HepG2 (cell line): Measurements from ENCODE around the gene DNAJC7. TPM values are rescaled to one million over a fixed set of nuclear protein-coding genes. Genes with fewer than 3 reads are reported as not detected.
A peak's percentile ranks its signal among the peaks of the same experiment; 100 is the strongest.

ENCODE experiments used
- ARNT ChIP-seq: fragments of 450-650 bp; IDR thresholded peaks from 2 replicates; pipeline ENCODE4 v1.6.1; 2017
- CHD4 ChIP-seq: fragments of 200-600 bp; sonication (generic); IDR thresholded peaks from 2 replicates; pipeline ENCODE4 v1.7.0; 2017; ENCODE audit warnings: mild to moderate bottlenecking, low read length, borderline replicate concordance
- DPF2 ChIP-seq: sonication (generic); formaldehyde crosslinking; IDR thresholded peaks from 2 replicates; pipeline ENCODE4 v1.4.0; 2020; ENCODE audit warnings: mild to moderate bottlenecking, low read depth, missing genetic modification reagents, borderline replicate concordance
- EEA1 ChIP-seq: sonication (generic); formaldehyde crosslinking; IDR thresholded peaks from 2 replicates; pipeline ENCODE4 v1.5.1; 2020; ENCODE audit warnings: mild to moderate bottlenecking, missing genetic modification reagents, borderline replicate concordance
- ESRRA ChIP-seq: sonication (generic); formaldehyde crosslinking; IDR thresholded peaks from 2 replicates; pipeline ENCODE4 v1.5.1; 2020; ENCODE audit warnings: mild to moderate bottlenecking, low read depth, missing genetic modification reagents
- ETV6 ChIP-seq: sonication (generic); formaldehyde crosslinking; conservative IDR thresholded peaks from 2 replicates; pipeline ENCODE4 v1.4.0; 2020; ENCODE audit warnings: missing genetic modification reagents
- FIP1L1 ChIP-seq: fragments of 200-400 bp; formaldehyde crosslinking; IDR thresholded peaks from 2 replicates; pipeline ENCODE4 v1.6.1; 2018; ENCODE audit warnings: low read depth, mild to moderate bottlenecking, low read length, moderate library complexity, borderline replicate concordance; ENCODE audit not compliant: insufficient read depth
- GFI1 ChIP-seq: sonication (generic); formaldehyde crosslinking; IDR thresholded peaks from 2 replicates; pipeline ENCODE4 v1.5.0; 2020; ENCODE audit warnings: missing genetic modification reagents, mild to moderate bottlenecking, borderline replicate concordance
- HNRNPL ChIP-seq: fragments of 200-400 bp; formaldehyde crosslinking; IDR thresholded peaks from 2 replicates; pipeline ENCODE4 v1.6.1; 2017; ENCODE audit warnings: mild to moderate bottlenecking, low read depth, low read length
- HOXA5 ChIP-seq: sonication (generic); formaldehyde crosslinking; IDR thresholded peaks from 2 replicates; pipeline ENCODE4 v1.4.0; 2020; ENCODE audit warnings: missing genetic modification reagents
- KLF13 ChIP-seq: sonication (generic); formaldehyde crosslinking; IDR thresholded peaks from 2 replicates; pipeline ENCODE4 v1.4.0; 2020; ENCODE audit warnings: mild to moderate bottlenecking, missing genetic modification reagents
- MXD4 ChIP-seq: IDR thresholded peaks from 2 replicates; pipeline ENCODE4 v1.6.1; 2016; ENCODE audit warnings: mild to moderate bottlenecking, missing biosample characterization, missing genetic modification reagents
- NR1H2 ChIP-seq: sonication (generic); formaldehyde crosslinking; IDR thresholded peaks from 2 replicates; pipeline ENCODE4 v1.8.1; 2022; ENCODE audit warnings: low read depth, missing genetic modification reagents, borderline replicate concordance
- PAX8 ChIP-seq: sonication (generic); formaldehyde crosslinking; IDR thresholded peaks from 2 replicates; pipeline ENCODE4 v1.8.0; 2022; ENCODE audit warnings: mild to moderate bottlenecking, missing genetic modification reagents, borderline replicate concordance
- POLR2A ChIP-seq, 2 experiments: IDR thresholded peaks; 2 replicates each; pipeline ENCODE4 v1.6.1; 2011; ENCODE audit warnings: low read depth in 2 of 2, low read length in 2 of 2, mild to moderate bottlenecking in 1 of 2, moderate library complexity in 1 of 2; ENCODE audit not compliant: insufficient read depth in 1 of 2
- RAD21 ChIP-seq: fragments of 450-650 bp; formaldehyde crosslinking; IDR thresholded peaks from 2 replicates; pipeline ENCODE4 v1.5.0; 2020; ENCODE audit warnings: mild to moderate bottlenecking
- SIX4 ChIP-seq: sonication (generic); formaldehyde crosslinking; IDR thresholded peaks from 2 replicates; pipeline ENCODE4 v1.4.0; 2020; ENCODE audit warnings: missing genetic modification reagents
- SMYD3 ChIP-seq: sonication (generic); formaldehyde crosslinking; IDR thresholded peaks from 2 replicates; pipeline ENCODE4 v1.8.1; 2023; ENCODE audit warnings: mild to moderate bottlenecking, missing genetic modification reagents
- SOX6 ChIP-seq, 2 experiments: fragments of 450-650 bp in 1 of 2; sonication (generic) in 1 of 2; formaldehyde crosslinking in 1 of 2; IDR thresholded peaks; 2 replicates each; pipeline versions ENCODE4 v1.4.0 to v1.6.1; 2017 to 2020; ENCODE audit warnings: antibody characterized with exemption in 1 of 2, mild to moderate bottlenecking in 1 of 2, missing genetic modification reagents in 1 of 2
- TOPORS ChIP-seq: sonication (generic); formaldehyde crosslinking; IDR thresholded peaks from 2 replicates; pipeline ENCODE4 v1.8.0; 2023; ENCODE audit warnings: mild to moderate bottlenecking, missing genetic modification reagents
- ZNF589 ChIP-seq: sonication (generic); formaldehyde crosslinking; conservative IDR thresholded peaks from 2 replicates; pipeline ENCODE4 v1.8.0; 2022; ENCODE audit warnings: mild to moderate bottlenecking, moderate library complexity, missing genetic modification reagents
- ZNF709 ChIP-seq: sonication (generic); formaldehyde crosslinking; IDR thresholded peaks from 2 replicates; pipeline ENCODE4 v1.5.0; 2020; ENCODE audit warnings: mild to moderate bottlenecking, missing genetic modification reagents
- ZNF839 ChIP-seq: sonication (generic); formaldehyde crosslinking; IDR thresholded peaks from 2 replicates; pipeline ENCODE4 v1.4.0; 2020; ENCODE audit warnings: missing genetic modification reagents, mild to moderate bottlenecking, borderline replicate concordance
- ZNF841 ChIP-seq: sonication (generic); formaldehyde crosslinking; IDR thresholded peaks from 2 replicates; pipeline ENCODE4 v1.8.1; 2023; ENCODE audit warnings: missing genetic modification reagents, borderline replicate concordance
- ZNF850 ChIP-seq: sonication (generic); formaldehyde crosslinking; conservative IDR thresholded peaks from 2 replicates; pipeline ENCODE4 v1.9.0; 2021; ENCODE audit warnings: mild to moderate bottlenecking, missing genetic modification reagents
- polyA plus RNA-seq, 8 experiments: library from polyadenylated mRNA; depleted of rRNA in 3 of 8; stranded (reverse) in 7 of 8; unstranded in 1 of 8; fragments of >200 nt; fragmentation: Illumina TruSeq in 4 of 8; extraction: Trizol in 4 of 8; gene quantifications; 2 replicates each; pipeline versions ENCODE4 v1.2.1 to v1.2.3, GENCODE V29; 2011 to 2016; ENCODE audit warnings: low read depth in 4 of 8, missing spikeins in 1 of 8, mixed read lengths in 1 of 8; ENCODE audit not compliant: insufficient read depth in 1 of 8
- total RNA-seq, 5 experiments: library from RNA; depleted of rRNA; stranded (reverse); fragments of >200 nt; fragmentation: Illumina TruSeq; extraction: Trizol; gene quantifications; 2 replicates each; pipeline ENCODE4 v1.2.3, GENCODE V29; 2016; ENCODE audit warnings: low read depth in 1 of 5
- TF ChIP-seq, protein P1 (sequence below): sonication (generic); formaldehyde crosslinking; IDR thresholded peaks from 2 replicates; pipeline ENCODE4 v1.5.0; 2020; ENCODE audit warnings: missing genetic modification reagents
- TF ChIP-seq, protein P2 (sequence below), 2 experiments: sonication (generic) in 1 of 2; formaldehyde crosslinking in 1 of 2; IDR thresholded peaks; 2 replicates each; pipeline versions ENCODE4 v1.5.1 to v1.6.1; 2011 to 2020; ENCODE audit warnings: borderline replicate concordance in 1 of 2, low read depth in 1 of 2, low read length in 1 of 2, mild to moderate bottlenecking in 1 of 2, missing genetic modification reagents in 1 of 2, moderate library complexity in 1 of 2

Gene DNAJC7
- total and polyA plus RNA-seq, 2 of the 13 experiments (the other 11 are each of a cell fraction or from before 2014, with no cell fraction given), result 47.7 to 132 TPM

DNA sequence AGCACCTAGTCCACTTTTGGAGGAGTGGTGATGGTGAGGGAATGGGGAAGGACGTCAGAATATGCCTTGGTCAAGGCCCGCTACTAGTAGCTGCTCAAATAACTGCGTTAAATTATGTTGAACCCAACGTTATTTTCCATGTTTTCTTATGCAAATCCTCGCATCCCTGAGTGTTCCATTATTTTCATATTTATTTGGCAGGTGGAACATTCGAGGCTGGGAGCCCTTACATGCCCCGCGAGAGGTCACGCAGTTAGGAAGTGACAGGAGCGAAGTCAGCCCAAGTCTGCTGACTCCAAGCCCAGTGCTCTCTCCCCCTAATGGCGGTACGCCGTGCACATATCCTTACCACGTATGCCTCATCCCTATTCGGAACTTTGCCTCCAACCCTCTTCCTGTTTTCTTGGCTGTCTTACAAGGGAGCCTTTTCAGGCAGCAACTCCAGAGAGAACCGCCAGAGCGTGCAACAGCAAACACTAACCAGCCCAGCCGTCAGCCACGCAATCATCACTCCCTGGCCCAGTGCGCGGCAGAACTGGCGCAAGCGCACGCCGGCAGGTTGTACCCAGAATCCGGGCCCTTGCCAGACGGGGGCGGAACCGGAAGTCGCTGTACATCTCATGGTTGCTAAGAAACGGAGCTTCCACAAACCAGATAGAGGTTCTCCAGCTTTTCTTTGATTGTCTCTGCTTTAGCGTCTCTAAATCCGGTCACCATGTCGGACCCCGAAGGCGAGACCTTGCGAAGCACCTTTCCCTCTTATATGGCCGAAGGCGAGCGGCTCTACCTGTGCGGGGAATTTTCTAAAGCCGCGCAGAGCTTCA lies 87.0 kb downstream of the DNAJC7 start, which contains the start of gene ODAD4 (continued):
- TF ChIP-seq ZNF709 (peak; percentile 82), RAD21 (CRISPR knock-in tag) (peak; percentile 90), ZNF850 (CRISPR knock-in tag) (no peak), POLR2A (IDR thresholded peaks at IDR 0.05; ENCODE audit: insufficient read depth in 1 of 2, low read depth in 2 of 2, low read length in 2 of 2) (peak; percentile 73 to 94), HNRNPL (no peak), TOPORS (CRISPR knock-in tag) (no peak), ZNF839 (CRISPR knock-in tag) (peak; percentile 81; the same call in 1 of the 2 replicates), ZNF589 (CRISPR knock-in tag) (no peak; the same call in 1 of the 2 replicates), KLF13 (CRISPR knock-in tag) (no peak), ETV6 (CRISPR knock-in tag) (0 out of 2 replicates have a peak, but pooled peaks have one; percentile 82), HOXA5 (peak; percentile 95), SIX4 (CRISPR knock-in tag) (no peak), ARNT (no peak), MXD4 (CRISPR knock-in tag) (peak; percentile 89; the same call in 1 of the 2 replicates), CHD4 (no peak), DPF2 (CRISPR knock-in tag) (peak; percentile 64; the same call in 1 of the 2 replicates), ZNF841 (CRISPR knock-in tag) (no peak), SMYD3 (CRISPR knock-in tag) (no peak), SOX6 (IDR thresholded peaks at IDR 0.05) (no peak), SOX6 (CRISPR knock-in tag; IDR thresholded peaks at IDR 0.05) (peak; percentile 81), FIP1L1 (0 out of 2 replicates have a peak, but pooled peaks have one; percentile 17), EEA1 (CRISPR knock-in tag) (no peak; the same call in 1 of the 2 replicates), GFI1 (CRISPR knock-in tag) (peak; percentile 68; the same call in 1 of the 2 replicates), PAX8 (no peak; the same call in 1 of the 2 replicates), ESRRA (peak; percentile 80; the same call in 1 of the 2 replicates), NR1H2 (CRISPR knock-in tag) (no peak)
- TF ChIP-seq, protein P1, sequence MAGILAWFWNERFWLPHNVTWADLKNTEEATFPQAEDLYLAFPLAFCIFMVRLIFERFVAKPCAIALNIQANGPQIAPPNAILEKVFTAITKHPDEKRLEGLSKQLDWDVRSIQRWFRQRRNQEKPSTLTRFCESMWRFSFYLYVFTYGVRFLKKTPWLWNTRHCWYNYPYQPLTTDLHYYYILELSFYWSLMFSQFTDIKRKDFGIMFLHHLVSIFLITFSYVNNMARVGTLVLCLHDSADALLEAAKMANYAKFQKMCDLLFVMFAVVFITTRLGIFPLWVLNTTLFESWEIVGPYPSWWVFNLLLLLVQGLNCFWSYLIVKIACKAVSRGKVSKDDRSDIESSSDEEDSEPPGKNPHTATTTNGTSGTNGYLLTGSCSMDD (CRISPR knock-in tag), result no peak
- TF ChIP-seq, protein P2, sequence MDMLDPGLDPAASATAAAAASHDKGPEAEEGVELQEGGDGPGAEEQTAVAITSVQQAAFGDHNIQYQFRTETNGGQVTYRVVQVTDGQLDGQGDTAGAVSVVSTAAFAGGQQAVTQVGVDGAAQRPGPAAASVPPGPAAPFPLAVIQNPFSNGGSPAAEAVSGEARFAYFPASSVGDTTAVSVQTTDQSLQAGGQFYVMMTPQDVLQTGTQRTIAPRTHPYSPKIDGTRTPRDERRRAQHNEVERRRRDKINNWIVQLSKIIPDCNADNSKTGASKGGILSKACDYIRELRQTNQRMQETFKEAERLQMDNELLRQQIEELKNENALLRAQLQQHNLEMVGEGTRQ (IDR thresholded peaks at IDR 0.05; ENCODE audit: low read depth, low read length), result no peak
- TF ChIP-seq, protein P2 (CRISPR knock-in tag; IDR thresholded peaks at IDR 0.05; ENCODE audit: borderline replicate concordance), result no peak; the same call in 1 of the 2 replicates
